GM20431 (cell line): ENCODE measurements around the gene GALR1.

Experiments used
- in situ Hi-C: fragments of 300-500 bp; cut with MseI, MboI; formaldehyde crosslinking; loops from one replicate; pipeline ENCODE4 v1.15.0; 2020; ENCODE audit warnings: low sequenced_read_pairs; ENCODE audit not compliant: unreplicated experiment

Gene GALR1, protein sequence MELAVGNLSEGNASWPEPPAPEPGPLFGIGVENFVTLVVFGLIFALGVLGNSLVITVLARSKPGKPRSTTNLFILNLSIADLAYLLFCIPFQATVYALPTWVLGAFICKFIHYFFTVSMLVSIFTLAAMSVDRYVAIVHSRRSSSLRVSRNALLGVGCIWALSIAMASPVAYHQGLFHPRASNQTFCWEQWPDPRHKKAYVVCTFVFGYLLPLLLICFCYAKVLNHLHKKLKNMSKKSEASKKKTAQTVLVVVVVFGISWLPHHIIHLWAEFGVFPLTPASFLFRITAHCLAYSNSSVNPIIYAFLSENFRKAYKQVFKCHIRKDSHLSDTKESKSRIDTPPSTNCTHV

DNA sequence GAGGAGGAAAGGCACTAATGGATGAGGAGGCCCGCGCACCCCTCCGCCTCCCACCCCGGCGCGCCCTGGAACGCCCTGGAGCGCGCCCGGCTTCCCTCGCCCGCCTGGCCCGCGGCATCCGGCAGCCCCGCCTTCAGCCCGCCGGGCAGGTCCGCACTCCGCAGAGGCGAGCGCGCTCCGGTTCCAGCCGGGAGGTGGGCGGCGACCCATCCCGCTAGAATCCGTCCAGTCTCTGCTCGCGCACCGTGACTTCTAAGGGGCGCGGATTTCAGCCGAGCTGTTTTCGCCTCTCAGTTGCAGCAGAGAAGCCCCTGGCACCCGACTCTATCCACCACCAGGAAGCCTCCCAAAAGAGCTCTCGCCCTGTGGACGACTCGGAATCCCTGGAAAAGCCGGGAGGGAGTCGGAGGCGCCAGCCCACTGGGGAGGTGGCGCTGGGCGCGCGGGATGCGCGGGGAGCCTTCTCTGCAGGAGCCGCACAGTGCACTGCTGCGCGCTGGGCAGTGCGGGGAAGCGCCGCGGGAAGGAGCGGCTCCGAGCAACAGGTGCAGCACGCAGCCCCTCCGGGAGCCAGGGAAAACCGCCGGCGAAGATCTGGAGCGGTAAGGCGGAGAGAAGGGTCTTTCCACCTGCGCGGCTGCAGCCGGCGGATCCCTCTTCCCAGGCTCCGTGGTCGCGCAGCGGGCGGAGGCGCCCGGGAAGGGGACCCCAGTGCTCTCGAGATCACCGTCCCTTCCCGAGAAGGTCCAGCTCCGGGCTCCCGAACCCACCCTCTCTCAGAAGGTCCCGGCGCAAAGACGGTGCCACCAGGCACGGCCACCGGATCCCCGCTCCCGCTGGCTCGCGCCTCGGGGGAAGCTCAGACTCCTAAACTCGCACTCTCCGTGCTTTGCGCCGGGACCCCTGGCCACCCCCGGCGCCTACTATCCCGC lies at the start of gene GALR1:
Gene GALR1, plus strand, starts transcription at position 280 of the 932 bp plus-strand sequence. CDS start 701 bp downstream, outside the sequence.
- in situ Hi-C loops: loop anchor here (25.0 kb wide), 1 partner anchor 412 kb away; no protein-coding TSS in a partner anchor

DNA sequence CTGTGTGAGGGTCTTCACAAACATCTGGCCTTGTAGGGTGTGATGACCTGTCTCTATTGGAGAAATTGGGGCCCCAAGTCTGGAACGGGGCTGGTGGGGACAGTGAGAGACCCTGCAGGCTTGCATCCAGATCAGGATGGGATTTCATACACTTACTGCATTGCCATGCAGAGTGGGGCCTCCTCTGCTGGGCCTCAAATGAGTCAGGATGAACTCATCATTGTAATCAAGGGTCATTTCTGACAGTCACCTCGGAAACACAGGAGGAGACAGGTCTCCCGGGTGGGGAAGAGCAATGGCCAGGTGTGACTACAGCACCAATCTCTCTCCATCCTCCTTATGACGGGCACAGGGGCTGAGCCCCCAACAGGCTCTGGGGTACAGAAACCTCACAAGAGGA lies 48.1 kb upstream of the GALR1 start:
- in situ Hi-C loops: no loop called here

GRCh38 chr18:77202329-77202728 lies 47.3 kb upstream of the GALR1 start:
- in situ Hi-C loops: no loop called here

- in situ Hi-C loops: no loop called here
Observed at GRCh38 chr18:77203071-77203470, 46.6 kb upstream of the GALR1 start.

DNA sequence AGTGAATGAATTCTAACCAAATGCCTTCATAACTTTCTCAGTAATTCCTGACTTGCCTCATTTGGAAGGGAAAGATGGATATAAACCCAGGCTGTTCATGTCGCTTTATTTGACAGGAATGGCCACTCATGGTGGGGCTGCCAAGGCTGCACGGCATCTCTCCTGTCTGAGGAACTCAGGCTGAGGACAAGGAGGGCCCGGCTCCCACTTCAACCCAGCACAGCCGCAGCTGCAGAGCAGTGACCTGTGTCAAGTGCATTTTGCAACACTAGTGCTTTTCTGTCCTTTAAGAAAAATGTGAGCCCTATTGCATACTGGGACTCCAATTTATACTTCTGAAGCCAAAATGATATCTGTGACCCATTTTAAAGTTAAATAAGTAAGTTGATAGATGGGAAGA lies 45.8 kb upstream of the GALR1 start:
- in situ Hi-C loops: no loop called here

- in situ Hi-C loops: no loop called here
Observed at GRCh38 chr18:77205769-77206168, 43.9 kb upstream of the GALR1 start.

DNA sequence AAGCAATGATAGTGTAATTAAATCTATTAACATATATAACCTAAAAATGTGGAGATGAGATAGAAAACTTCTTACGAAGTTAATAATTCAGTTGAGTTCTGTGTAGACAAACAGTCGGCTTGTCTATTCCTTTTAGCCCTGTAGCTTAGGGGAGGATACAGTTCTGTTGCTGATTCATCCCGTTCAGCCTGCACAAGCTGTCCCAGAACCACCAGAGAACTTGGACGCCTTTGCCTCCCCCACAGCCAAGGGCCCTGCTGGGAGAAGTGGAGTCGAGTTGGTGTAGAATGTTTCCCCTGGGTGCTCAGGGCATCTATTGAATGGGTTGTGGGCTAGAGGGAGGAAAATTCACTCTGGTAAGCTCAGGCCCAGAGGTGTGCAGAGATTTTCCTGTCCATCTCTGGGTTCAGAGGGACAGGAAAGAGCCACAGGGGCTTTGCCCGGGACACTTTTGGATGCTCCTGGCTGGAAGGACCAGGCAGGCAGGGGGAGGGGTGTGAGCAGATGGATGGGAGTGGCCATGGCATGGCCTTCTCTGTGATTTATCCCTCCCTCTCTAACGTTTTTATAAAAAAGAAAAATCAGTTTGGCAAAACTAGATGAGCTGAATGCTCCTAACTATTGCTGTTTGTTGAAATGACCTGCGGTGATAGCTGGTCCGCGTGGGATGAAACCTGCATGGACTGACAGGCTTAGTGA lies 42.8 kb upstream of the GALR1 start:
- in situ Hi-C loops: no loop called here

- in situ Hi-C loops: no loop called here
Observed at GRCh38 chr18:77207540-77207939, 42.1 kb upstream of the GALR1 start.

DNA sequence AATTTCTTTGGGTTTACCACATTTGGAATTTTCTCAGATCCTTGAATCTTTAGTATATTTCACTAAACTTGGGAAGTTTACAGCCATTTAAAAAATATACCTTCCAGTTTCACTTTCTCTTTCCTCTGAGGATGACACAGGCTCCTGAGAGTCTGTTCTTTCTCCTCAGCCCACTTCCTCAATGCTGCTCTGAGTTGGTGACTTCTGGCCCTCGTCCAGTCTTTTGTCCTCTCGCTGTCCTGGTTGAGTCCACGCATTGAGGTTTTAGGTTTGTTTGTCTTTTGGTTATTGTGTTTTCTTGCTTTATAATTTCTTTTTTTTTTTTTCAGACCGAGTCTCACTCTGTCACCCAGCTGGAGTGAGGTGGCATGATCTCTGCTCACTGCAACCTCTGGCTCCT lies 40.7 kb upstream of the GALR1 start:
- in situ Hi-C loops: no loop called here

DNA sequence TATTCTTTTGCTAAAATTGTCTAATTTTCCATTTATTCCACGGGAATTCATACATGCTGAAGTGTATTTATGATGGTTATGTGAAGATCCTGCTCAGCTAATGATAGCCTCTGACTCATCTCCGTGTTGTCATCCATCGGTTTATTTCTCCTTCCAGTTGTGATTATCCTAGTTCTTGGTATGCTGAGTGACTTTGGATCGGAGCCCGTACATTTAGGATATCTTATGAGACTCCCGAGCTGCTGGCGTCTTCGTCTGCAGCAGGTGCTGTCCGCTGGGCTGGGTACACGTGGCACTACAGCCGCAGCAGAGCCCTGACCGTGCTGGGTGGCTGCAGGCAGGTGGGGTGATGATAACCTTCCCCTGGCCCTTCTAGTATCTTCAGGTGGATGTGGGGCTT lies 40.1 kb upstream of the GALR1 start:
- in situ Hi-C loops: no loop called here

DNA sequence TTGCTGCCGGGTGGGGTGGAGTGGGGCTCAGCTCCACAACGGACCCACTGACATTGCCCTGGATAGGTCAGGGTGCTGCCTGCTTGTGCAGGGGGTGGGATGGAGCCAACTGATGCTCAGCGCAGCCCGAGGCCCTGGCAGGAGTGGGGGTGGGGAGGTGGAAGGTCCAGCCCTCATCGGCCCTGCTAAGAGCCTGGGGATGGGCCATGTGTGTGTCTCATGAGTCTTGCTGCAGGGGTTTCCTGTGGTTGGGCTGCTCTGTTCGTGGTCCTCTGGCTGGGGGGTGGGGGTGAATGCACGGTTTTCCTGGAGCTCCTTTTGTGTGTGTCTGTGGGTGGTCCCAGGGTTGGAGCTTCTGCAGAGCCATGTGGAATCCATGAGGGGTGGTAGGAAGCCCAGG lies 39.4 kb upstream of the GALR1 start:
- in situ Hi-C loops: no loop called here

DNA sequence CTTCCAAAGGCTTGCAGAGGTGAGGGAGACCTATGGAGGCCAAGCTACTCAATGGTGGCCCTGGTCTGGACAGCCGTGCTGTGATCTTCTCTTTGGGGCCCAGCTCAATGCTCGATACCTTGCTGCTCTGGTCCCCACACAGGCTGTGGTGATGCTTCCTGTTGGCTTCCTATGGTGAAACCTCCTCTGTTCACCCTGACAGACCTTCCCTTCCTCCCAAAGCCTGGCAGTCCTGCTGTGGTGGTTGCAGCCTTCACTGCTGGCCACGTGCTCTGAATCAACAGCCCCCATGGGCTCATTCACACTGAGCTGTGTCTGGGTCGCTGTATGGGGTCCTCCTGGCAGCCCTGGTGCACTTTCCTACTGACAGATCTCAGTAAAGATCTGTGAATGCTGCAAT lies 31.0 kb upstream of the GALR1 start:
- in situ Hi-C loops: no loop called here

GRCh38 chr18:77220726-77221125 lies 28.9 kb upstream of the GALR1 start:
- in situ Hi-C loops: no loop called here

DNA sequence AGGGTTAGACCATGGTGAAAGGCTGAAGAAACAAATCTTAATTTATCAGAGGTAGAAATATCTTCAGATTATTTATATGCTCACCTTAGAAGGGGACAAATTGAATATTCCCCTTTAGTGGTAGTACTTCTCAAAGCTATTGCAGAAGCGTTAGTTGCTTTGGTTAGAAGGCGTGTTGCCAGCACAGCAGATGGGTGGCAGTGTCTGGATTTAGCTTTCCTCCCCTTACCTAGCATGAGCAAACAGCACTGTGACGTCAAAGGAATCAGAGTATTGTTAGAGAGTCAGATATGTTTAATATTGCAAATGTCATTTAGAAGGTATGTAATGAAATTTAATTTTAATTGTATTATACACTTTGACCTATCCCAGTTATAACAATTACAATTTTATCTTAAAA lies 27.2 kb upstream of the GALR1 start:
- in situ Hi-C loops: no loop called here

GRCh38 chr18:77223221-77223639 lies 26.4 kb upstream of the GALR1 start:
- in situ Hi-C loops: no loop called here

- in situ Hi-C loops: no loop called here
Observed at GRCh38 chr18:77223653-77224052, 26.0 kb upstream of the GALR1 start.

DNA sequence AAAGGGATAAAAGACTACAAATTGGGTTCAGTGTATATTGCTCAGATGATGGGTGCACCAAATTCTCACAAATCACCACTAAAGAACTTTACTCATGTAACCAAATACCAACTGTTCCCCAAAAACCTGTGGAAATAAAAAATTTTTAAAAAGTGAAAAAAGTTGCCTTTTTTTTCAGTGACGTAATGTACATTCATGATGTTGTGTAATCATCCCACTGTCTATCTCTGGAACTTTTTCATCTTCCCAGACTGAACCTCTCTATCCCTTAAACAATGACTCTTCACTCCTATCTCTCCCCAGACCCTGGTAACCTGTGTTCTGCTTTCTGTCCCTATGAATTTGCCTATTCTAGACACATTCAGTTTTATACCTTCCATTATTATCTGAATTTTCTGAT lies 19.0 kb upstream of the GALR1 start:
- in situ Hi-C loops: loop anchor here (25.0 kb wide), 1 partner anchor 432 kb away; no protein-coding TSS in a partner anchor

- in situ Hi-C loops: loop anchor here (25.0 kb wide), 1 partner anchor 428 kb away; no protein-coding TSS in a partner anchor
Observed at GRCh38 chr18:77234504-77235365, 14.9 kb upstream of the GALR1 start.

DNA sequence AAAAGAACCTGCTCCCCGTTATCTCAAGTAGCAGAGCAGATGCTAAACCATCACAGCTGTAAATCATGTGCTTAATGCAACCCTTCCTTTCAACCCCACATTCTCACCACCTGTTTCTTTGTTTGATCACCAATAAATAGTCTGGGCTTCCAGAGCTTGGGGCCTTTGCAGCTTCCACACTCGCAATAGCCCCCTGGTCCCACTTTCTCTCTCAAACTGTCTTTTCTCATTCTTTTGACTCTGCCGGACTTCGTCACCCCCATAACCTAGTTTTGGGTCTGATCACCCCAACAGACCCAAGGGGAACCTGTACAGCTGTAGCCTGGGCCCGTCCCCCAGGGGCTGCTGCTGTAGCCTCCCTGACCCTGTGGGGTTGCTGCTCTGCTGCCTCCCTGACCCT lies 10.4 kb upstream of the GALR1 start:
- in situ Hi-C loops: loop anchor here (25.0 kb wide), 1 partner anchor 423 kb away; no protein-coding TSS in a partner anchor
